22Rv1 (cell line): ENCODE data around the gene RFC2.

Experiments
- CTCF ChIP-seq: fragments of 450-650 bp; IDR thresholded peaks from 2 replicates; pipeline ENCODE4 v1.5.1; 2017; ENCODE audit warnings: mild to moderate bottlenecking
- ZFX ChIP-seq: fragments of 450-650 bp; IDR thresholded peaks from 2 replicates; pipeline ENCODE4 v1.6.1; 2017; ENCODE audit warnings: antibody characterized with exemption, borderline replicate concordance

GRCh38 chr7:74181821-74182220 lies 72.4 kb downstream of the RFC2 start:
- TF ChIP-seq CTCF (no peak), ZFX (no peak)
